Kidney (tissue), 14 donors: ENCODE results near the gene AGPAT4. TPM values are rescaled to one million over a fixed set of nuclear protein-coding genes. Genes with fewer than 3 reads are reported as not detected.

Experiments
- DNase-seq, 5 donors: peaks; one replicate each; pipeline ENCODE4 v3.0.0-alpha.2; 2013 to 2020
- FAIRE-seq: peaks from 2 replicates; lab custom pipeline; 2012; peaks lifted over from hg19 to GRCh38; lab: Jason Lieb, UNC
- H3K27ac ChIP-seq, 2 donors: one replicate each; pipeline ENCODE4 v1.7.0; 2013; ENCODE audit warnings: low read depth in 2 of 2, low read length in 2 of 2, inconsistent platforms in 1 of 2
- H3K27me3 ChIP-seq: one replicate; pipeline ENCODE4 v1.7.1; 2013; ENCODE audit warnings: low read length, inconsistent platforms; ENCODE audit not compliant: control insufficient read depth, insufficient read depth
- H3K36me3 ChIP-seq, 3 donors: one replicate each; pipeline versions ENCODE4 v1.7.0 to v1.7.1; 2013; ENCODE audit warnings: low read length in 3 of 3, control low read depth in 1 of 3, inconsistent platforms in 1 of 3; ENCODE audit not compliant: insufficient read depth in 3 of 3, control insufficient read depth in 2 of 3
- H3K4me1 ChIP-seq, 3 donors: one replicate each; pipeline versions ENCODE4 v1.7.0 to v1.7.1; 2013; ENCODE audit warnings: low read length in 3 of 3, inconsistent platforms in 1 of 3, low read depth in 1 of 3; ENCODE audit not compliant: control insufficient read depth in 2 of 3, insufficient read depth in 2 of 3
- H3K4me3 ChIP-seq, 3 donors: one replicate each; pipeline versions ENCODE4 v1.7.0 to v1.8.1; 2013; ENCODE audit warnings: low read length in 3 of 3, control low read depth in 1 of 3, inconsistent platforms in 1 of 3
- H3K9ac ChIP-seq, 3 donors: one replicate each; pipeline versions ENCODE4 v1.7.0 to v1.7.1; 2013; ENCODE audit warnings: low read length in 3 of 3, control low read depth in 1 of 3, inconsistent platforms in 1 of 3
- H3K9me3 ChIP-seq, 3 donors: one replicate each; pipeline versions ENCODE4 v1.7.0 to v1.7.1; 2013; ENCODE audit warnings: low read length in 3 of 3, control low read depth in 1 of 3, inconsistent platforms in 1 of 3; ENCODE audit not compliant: control insufficient read depth in 2 of 3, insufficient read depth in 1 of 3
- intact Hi-C: fragments of 100-400 bp; cut with DNase I; formaldehyde crosslinking; loops from one replicate; pipeline ENCODE4 v1.11.1; 2022
- polyA plus RNA-seq: library from polyadenylated mRNA; stranded (reverse); fragments of 350-450 nt; fragmentation: Illumina TruSeq; extraction: RNeasy Lipid Tissue Mini Kit (QIAGEN cat#74804); gene quantifications from one replicate; pipeline ENCODE4 v1.2.3, GENCODE V29; 2014; ENCODE audit warnings: low read depth, low replicate concordance; ENCODE audit not compliant: insufficient read depth
- total RNA-seq: library from RNA; stranded (reverse); fragmentation: NEBNext Ultra II Directional; extraction: Animal tissue kit (Norgen Biotek cat#: 25700); gene quantifications from one replicate; pipeline ENCODE4 v1.2.1, GENCODE V29; 2021
- TF ChIP-seq, protein P1 (sequence below): IDR thresholded peaks from 3 replicates; pipeline ENCODE4 v1.5.1; 2012; ENCODE audit warnings: mild to moderate bottlenecking, moderate library complexity, borderline replicate concordance; ENCODE audit not compliant: insufficient read depth; ENCODE audit errors: extremely low read depth
- donor health status: control.
- donor health status: control.
- donor health status: control.
- donor health status: control.
- donor health status: control.
- donor health status: DM: yes; HTN: yes; CAD: no.
- donor health status: Normal renal cell carcinoma (clear cell type).

The AGPAT4 gene
- total and polyA plus RNA-seq, 2 donors from 2014 or later = 3.3 to 12.3 TPM

DNA sequence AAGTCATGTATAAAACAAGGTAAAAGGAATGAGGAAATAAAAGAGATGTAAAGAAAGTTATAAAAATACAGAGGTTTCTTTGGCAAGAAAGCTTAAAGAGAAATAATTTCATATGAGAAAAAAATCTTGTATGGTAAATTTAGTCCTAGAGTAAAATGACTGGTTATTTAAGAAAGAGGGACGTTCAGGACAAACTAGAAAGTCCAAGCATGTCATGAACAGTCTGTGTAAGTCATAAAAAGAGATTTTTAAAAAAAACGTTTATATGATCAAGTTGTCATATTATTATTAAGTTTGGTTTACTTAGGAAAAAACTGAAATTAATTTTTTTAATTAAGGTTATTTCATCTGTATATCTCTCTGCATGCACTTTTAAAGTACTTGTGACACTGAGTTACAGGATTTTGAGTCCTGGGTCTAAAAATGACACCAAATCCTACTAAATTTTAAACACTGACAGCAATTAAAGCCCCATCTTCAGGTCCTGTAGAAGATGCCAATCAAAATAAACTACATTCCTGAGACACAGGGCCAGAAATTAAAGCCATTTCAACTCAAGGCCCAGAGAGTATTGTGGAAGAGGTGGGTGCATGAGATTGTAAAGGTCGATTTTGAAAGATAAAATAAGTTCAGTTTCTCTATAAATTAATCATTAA is 62.4 kb downstream of the AGPAT4 start:
- no peaks in the 10 kb centered on the region for H3K36me3 ChIP-seq
- H3K4me1 ChIP-seq = no peaks in the 10 kb centered on the region
- no peak overlapping the region for H3K4me3 ChIP-seq
- DNase-seq (no peak), FAIRE-seq (no peak)
- H3K9me3 ChIP-seq = peaks cover 0 to 2% (median 1%) of the 10 kb centered on the region in 3 donors
- TF ChIP-seq, protein P1, sequence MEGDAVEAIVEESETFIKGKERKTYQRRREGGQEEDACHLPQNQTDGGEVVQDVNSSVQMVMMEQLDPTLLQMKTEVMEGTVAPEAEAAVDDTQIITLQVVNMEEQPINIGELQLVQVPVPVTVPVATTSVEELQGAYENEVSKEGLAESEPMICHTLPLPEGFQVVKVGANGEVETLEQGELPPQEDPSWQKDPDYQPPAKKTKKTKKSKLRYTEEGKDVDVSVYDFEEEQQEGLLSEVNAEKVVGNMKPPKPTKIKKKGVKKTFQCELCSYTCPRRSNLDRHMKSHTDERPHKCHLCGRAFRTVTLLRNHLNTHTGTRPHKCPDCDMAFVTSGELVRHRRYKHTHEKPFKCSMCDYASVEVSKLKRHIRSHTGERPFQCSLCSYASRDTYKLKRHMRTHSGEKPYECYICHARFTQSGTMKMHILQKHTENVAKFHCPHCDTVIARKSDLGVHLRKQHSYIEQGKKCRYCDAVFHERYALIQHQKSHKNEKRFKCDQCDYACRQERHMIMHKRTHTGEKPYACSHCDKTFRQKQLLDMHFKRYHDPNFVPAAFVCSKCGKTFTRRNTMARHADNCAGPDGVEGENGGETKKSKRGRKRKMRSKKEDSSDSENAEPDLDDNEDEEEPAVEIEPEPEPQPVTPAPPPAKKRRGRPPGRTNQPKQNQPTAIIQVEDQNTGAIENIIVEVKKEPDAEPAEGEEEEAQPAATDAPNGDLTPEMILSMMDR = no peak
- intact Hi-C loops = no loop called here
- no peak overlapping the region for H3K9ac ChIP-seq
- H3K27me3 ChIP-seq = no peaks in the 10 kb centered on the region
- no peak overlapping the region for H3K27ac ChIP-seq

DNA sequence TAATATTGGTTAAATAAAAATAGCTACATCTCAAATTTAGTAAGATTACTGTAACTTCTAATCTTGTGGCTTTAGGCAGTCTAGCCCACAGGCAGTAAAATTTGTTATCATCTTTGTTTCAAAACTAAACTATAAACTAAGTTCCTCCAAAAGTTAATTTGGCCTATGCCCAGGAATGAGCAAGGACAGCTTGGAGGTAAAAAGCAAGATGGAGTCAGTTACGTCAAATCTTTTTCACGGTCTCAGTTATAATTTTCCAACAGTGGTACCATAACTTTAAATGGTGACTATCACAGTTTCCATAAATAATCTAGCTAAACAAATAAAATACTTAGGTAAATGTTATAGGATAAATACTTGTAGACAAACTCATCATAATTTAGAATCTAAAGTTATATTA is 63.0 kb downstream of the AGPAT4 start:
- intact Hi-C loops = no loop called here
- Histone ChIP-seq H3K27me3 (no peaks in the 10 kb centered on the region), H3K36me3 (no peaks in the 10 kb centered on the region), H3K4me1 (no peaks in the 10 kb centered on the region), H3K9ac (no peak overlapping the region), H3K9me3 (peaks cover 0 to 2% (median 0%) of the 10 kb centered on the region in 3 donors), H3K27ac (no peak overlapping the region), H3K4me3 (no peak overlapping the region)
- peak; percentile 80 for FAIRE-seq
- TF ChIP-seq, protein P1 = no peak
- DNase-seq = no peak

DNA sequence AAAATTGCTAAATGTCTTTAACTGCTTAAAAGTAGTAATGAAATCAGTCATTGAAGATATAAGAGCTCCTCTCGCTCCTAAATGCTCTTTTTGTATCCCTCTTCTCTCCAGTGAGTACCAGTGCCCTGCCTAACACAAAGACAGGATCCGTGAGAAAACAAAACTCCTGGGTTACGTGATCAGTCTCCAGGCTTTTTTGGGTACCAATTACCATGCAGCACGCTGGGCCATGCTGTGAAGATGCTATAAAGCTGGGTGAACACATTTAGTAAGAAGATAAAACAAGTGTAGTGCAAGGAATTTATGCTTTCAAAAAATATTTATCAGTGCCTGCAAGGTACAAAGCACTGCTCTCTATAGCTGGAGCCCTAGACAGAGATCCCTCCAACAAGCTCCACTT is 66.7 kb downstream of the AGPAT4 start:
- intact Hi-C loops = no loop called here
- TF ChIP-seq, protein P1 = no peak
- H3K36me3 ChIP-seq = no peaks in the 10 kb centered on the region
- H3K9ac ChIP-seq = no peak overlapping the region
- DNase-seq (no peak), FAIRE-seq (no peak)
- peaks cover 0 to 3% (median 0%) of the 10 kb centered on the region in 3 donors for H3K4me1 ChIP-seq
- peaks cover 0 to 2% (median 0%) of the 10 kb centered on the region in 3 donors for H3K9me3 ChIP-seq
- H3K27ac ChIP-seq = no peak overlapping the region
- no peaks in the 10 kb centered on the region for H3K27me3 ChIP-seq
- H3K4me3 ChIP-seq = no peak overlapping the region
